SU-DHL-6 (cell line): ENCODE measurements around the gene CFB.
"Not testable (repeated sequence)": the region's sequence is repeated elsewhere in the genome, so short reads cannot be mapped to it uniquely, and the experiment has no call there.

Experiments used
- H2AFZ ChIP-seq: fragments of 200-600 bp; sonication (generic); 2 replicates; pipeline ENCODE4 v1.6.1; 2014; ENCODE audit warnings: low read depth, mild to moderate bottlenecking, moderate library complexity, mixed read lengths, antibody characterized with exemption, low read length; ENCODE audit not compliant: severe bottlenecking
- H3F3A ChIP-seq: fragments of 200-600 bp; shearing (Covaris generic); 2 replicates; pipeline ENCODE4 v1.6.0; 2016; ENCODE audit warnings: antibody characterized with exemption, mild to moderate bottlenecking; ENCODE audit not compliant: insufficient read depth
- H3K27ac ChIP-seq: fragments of 200-600 bp; sonication (generic); 2 replicates; pipeline ENCODE4 v1.5.1; 2016; ENCODE audit warnings: low read depth, mild to moderate bottlenecking, low read length, moderate library complexity, mixed read lengths
- H3K27me3 ChIP-seq: fragments of 200-600 bp; sonication (generic), shearing (Covaris generic); 2 replicates; pipeline ENCODE4 v1.6.0; 2014; ENCODE audit warnings: mild to moderate bottlenecking, low read length
- H3K36me3 ChIP-seq: fragments of 200-600 bp; sonication (generic); 2 replicates; pipeline ENCODE4 v1.6.1; 2014; ENCODE audit warnings: mild to moderate bottlenecking, low read length, mixed read lengths
- H3K4me2 ChIP-seq: fragments of 300-600, 200-600 bp; shearing (Covaris generic), sonication (generic); 2 replicates; pipeline ENCODE4 v1.6.0; 2014; ENCODE audit warnings: low read length, low read depth, mild to moderate bottlenecking; ENCODE audit not compliant: poor library complexity, severe bottlenecking
- H3K4me3 ChIP-seq: fragments of 200-600 bp; sonication (generic); 2 replicates; pipeline ENCODE4 v1.5.1; 2014; ENCODE audit warnings: antibody characterized with exemption, low read length, mild to moderate bottlenecking, mixed read lengths; ENCODE audit not compliant: insufficient read depth, poor library complexity, severe bottlenecking
- H3K79me2 ChIP-seq: fragments of 200-600 bp; sonication (generic); 2 replicates; pipeline ENCODE4 v1.6.1; 2014; ENCODE audit warnings: mild to moderate bottlenecking, low read length, moderate library complexity; ENCODE audit not compliant: insufficient read depth
- H3K9ac ChIP-seq: fragments of 200-600 bp; sonication (generic); 2 replicates; pipeline ENCODE4 v1.7.0; 2014; ENCODE audit warnings: mild to moderate bottlenecking, low read length
- H3K9me2 ChIP-seq: fragments of 200-600 bp; sonication (generic); replicated peaks from 2 replicates; pipeline ENCODE4 v1.6.1; 2014; ENCODE audit warnings: low read length; ENCODE audit not compliant: insufficient read depth
- H3K9me3 ChIP-seq: fragments of 200-600 bp; sonication (generic); 2 replicates; pipeline ENCODE4 v1.6.1; 2014; ENCODE audit warnings: low read length, mixed read lengths; ENCODE audit not compliant: insufficient read depth
- H4K20me1 ChIP-seq: fragments of 200-600 bp; sonication (generic); 2 replicates; pipeline ENCODE4 v1.6.1; 2014; ENCODE audit warnings: low read depth, mild to moderate bottlenecking, antibody characterized with exemption, low read length, moderate library complexity, mixed read lengths
- CTCF ChIP-seq: fragments of 200-600 bp; sonication (generic); IDR thresholded peaks from one replicate; pipeline ENCODE4 v1.5.1; 2017; ENCODE audit warnings: antibody characterized with exemption, mild to moderate bottlenecking, low read length, moderate library complexity; ENCODE audit not compliant: insufficient read depth, poor library complexity, severe bottlenecking
- EZH2phosphoT487 ChIP-seq: fragments of 200-600 bp; sonication (generic), shearing (Covaris generic); conservative IDR thresholded peaks from 2 replicates; pipeline ENCODE4 v1.6.1; 2018; ENCODE audit warnings: mild to moderate bottlenecking, antibody characterized with exemption, low read length, moderate library complexity, mixed read lengths

The CFB gene

DNA sequence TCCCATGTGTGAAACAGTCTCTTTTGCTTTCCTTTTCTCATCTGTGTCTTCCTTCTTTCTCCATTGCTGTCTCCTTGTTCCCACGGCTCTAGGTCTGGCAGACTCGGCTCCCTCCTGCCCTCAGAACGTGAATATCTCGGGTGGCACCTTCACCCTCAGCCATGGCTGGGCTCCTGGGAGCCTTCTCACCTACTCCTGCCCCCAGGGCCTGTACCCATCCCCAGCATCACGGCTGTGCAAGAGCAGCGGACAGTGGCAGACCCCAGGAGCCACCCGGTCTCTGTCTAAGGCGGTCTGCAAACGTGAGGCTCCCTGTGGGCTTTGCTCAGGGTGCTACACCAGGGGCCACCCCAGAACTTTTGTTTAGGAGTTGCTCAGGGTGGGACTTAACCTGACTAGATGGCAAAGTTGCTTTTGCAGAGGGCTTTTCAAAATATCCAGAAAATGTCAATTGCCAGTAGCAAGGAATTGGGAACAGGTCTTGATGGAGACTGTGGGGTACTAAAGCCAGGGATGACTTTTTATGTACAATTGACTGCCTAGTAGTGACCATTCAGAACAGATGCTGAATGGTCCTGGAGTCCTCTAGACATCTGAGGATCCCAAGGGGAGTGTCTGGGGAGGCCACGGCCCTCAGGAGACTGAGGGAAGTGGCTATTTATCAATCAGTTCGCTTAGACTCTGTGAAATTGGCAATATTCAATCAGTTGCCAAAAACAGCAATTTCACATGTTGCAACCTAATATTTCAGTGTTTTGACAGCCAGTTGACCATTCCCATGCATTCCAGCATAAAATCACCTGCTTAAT lies 17.8 kb upstream of the CFB start:
- Histone ChIP-seq H2AFZ (no peak overlapping the region), H3K79me2 (no peaks in the 10 kb centered on the region), H3K9ac (no peak overlapping the region), H3F3A (no peaks in the 10 kb centered on the region), H3K27me3 (no peaks in the 10 kb centered on the region), H3K9me2 (no peaks in the 10 kb centered on the region), H3K9me3 (no peaks in the 10 kb centered on the region), H3K4me2 (no peak overlapping the region), H3K4me3 (no peak overlapping the region), H4K20me1 (no peaks in the 10 kb centered on the region), H3K27ac (no peak overlapping the region), H3K36me3 (no peaks in the 10 kb centered on the region)
- no peak for TF ChIP-seq CTCF
- no peak for TF ChIP-seq EZH2phosphoT487

DNA sequence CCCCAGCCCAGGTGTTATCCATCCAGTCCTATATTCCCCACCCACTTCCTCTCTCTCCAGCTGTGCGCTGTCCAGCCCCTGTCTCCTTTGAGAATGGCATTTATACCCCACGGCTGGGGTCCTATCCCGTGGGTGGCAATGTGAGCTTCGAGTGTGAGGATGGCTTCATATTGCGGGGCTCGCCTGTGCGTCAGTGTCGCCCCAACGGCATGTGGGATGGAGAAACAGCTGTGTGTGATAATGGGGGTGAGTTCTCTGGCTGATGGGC lies 17.3 kb upstream of the CFB start:
- TF ChIP-seq CTCF (no peak), EZH2phosphoT487 (no peak)
- Histone ChIP-seq H3K79me2 (no peaks in the 10 kb centered on the region), H3K36me3 (no peaks in the 10 kb centered on the region), H3K9ac (no peak overlapping the region), H3K9me3 (no peaks in the 10 kb centered on the region), H3K9me2 (no peaks in the 10 kb centered on the region), H2AFZ (no peak overlapping the region), H4K20me1 (no peaks in the 10 kb centered on the region), H3K4me2 (no peak overlapping the region), H3K4me3 (no peak overlapping the region), H3F3A (no peaks in the 10 kb centered on the region), H3K27ac (no peak overlapping the region), H3K27me3 (no peaks in the 10 kb centered on the region)

DNA sequence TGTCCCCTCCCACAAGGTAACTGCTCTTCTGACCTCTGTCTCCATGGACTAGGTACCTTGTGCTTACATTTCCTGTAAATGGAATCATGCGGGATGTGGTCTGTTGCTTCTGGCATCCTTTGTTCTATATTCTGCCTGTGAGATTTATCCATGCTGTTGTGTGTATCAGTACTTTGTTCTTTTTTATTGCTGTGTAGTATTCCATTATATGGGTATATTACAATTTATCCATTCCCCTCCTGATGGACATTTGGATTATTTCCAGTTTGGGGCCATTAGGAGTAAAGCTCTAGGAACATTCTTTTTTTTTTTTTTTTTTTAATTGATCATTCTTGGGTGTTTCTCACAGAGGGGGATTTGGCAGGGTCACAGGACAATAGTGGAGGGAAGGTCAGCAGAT lies 14.9 kb upstream of the CFB start:
- H3K9me2 ChIP-seq, result no peaks in the 10 kb centered on the region
- H3K79me2 ChIP-seq, result no peaks in the 10 kb centered on the region
- no peak overlapping the region for H2AFZ ChIP-seq
- no peak overlapping the region for H3K27ac ChIP-seq
- H3K27me3 ChIP-seq, result no peaks in the 10 kb centered on the region
- no peaks in the 10 kb centered on the region for H3K36me3 ChIP-seq
- H3K4me2 ChIP-seq, result no peak overlapping the region
- H3K9ac ChIP-seq, result no peak overlapping the region
- TF ChIP-seq CTCF (no peak), EZH2phosphoT487 (no peak)
- no peak overlapping the region for H3K4me3 ChIP-seq
- H4K20me1 ChIP-seq, result no peaks in the 10 kb centered on the region
- H3F3A ChIP-seq, result no peaks in the 10 kb centered on the region
- H3K9me3 ChIP-seq, result no peaks in the 10 kb centered on the region

GRCh38 chr6:31932137-31932536 lies 13.8 kb upstream of the CFB start:
- H3K27me3 ChIP-seq, H3K4me2 ChIP-seq, H3K79me2 ChIP-seq, H3F3A ChIP-seq, H3K9me3 ChIP-seq, H3K9me2 ChIP-seq, H3K36me3 ChIP-seq, H3K27ac ChIP-seq, H3K4me3 ChIP-seq, H2AFZ ChIP-seq, H4K20me1 ChIP-seq, H3K9ac ChIP-seq: not testable (repeated sequence)
